ENCODE data around the gene KIF25. TPM values are rescaled to one million over a fixed set of nuclear protein-coding genes. Genes with fewer than 3 reads are reported as not detected.

The KIF25 gene
- total and polyA plus RNA-seq, 7 experiments from 2014 or later, result 0.86 TPM; not detected in 6

DNA sequence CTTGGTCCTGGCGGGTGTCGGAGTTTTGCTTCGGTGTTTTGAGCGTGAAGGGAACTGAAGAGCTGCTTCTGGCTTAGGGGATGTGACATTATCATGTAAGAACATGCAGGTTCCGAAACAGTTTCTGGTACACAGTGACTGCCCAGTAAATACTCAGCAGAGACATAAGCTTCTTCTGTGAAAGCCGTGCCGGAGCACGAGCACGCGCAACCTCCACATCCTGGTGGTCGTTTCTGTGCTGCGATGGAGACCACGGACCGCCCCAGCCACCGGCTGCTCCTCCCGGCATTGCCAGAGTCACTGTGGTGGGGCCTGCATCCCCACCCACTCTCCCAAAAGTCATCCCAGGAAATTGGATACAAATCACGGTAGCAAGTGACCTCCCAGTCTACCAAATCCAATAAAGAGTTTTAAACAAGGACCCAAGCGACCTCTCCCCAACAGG, 18.7 kb downstream of the KIF25 start:
- Histone ChIP-seq H3K9me3 (ENCODE audit: control insufficient read depth in 2 of 3, low read length in 3 of 3) (peaks cover 0 to 18% (median 5%) of the 10 kb centered on the region in 3 experiments), H3K27ac (ENCODE audit: low read depth, low read length) (no peak overlapping the region), H3K4me1 (ENCODE audit: control insufficient read depth in 2 of 2, insufficient read depth in 2 of 2, low read length in 2 of 2) (no peaks in the 10 kb centered on the region), H3K36me3 (ENCODE audit: control insufficient read depth in 2 of 3, insufficient read depth in 3 of 3, low read length in 3 of 3) (no peaks in the 10 kb centered on the region), H3K4me3 (ENCODE audit: low read length) (no peak overlapping the region), H3K27me3 (ENCODE audit: control insufficient read depth in 2 of 2, insufficient read depth in 2 of 2, low read length in 2 of 2) (no peaks in the 10 kb centered on the region)
- H3K4me1 Mint-ChIP-seq, result no peaks in the 10 kb centered on the region
- H3K9me3 Mint-ChIP-seq, result peaks cover 0 to 53% (median 15%) of the 10 kb centered on the region in 11 donors
- DNase-seq, result no peak
- H3K27ac Mint-ChIP-seq, result no peak overlapping the region
- H3K36me3 Mint-ChIP-seq, result peaks cover 0 to 9% (median 1%) of the 10 kb centered on the region in 5 donors
- POLR2A ChIA-PET, result no interaction called here
- peaks cover 2 to 40% (median 11%) of the 10 kb centered on the region in 5 donors for H3K27me3 Mint-ChIP-seq
- CTCF ChIA-PET, result no interaction called here
- H3K4me3 Mint-ChIP-seq, result no peak overlapping the region
- intact Hi-C loops (cut with micrococcal nuclease), result no loop called here
- ATAC-seq, result no peak

DNA sequence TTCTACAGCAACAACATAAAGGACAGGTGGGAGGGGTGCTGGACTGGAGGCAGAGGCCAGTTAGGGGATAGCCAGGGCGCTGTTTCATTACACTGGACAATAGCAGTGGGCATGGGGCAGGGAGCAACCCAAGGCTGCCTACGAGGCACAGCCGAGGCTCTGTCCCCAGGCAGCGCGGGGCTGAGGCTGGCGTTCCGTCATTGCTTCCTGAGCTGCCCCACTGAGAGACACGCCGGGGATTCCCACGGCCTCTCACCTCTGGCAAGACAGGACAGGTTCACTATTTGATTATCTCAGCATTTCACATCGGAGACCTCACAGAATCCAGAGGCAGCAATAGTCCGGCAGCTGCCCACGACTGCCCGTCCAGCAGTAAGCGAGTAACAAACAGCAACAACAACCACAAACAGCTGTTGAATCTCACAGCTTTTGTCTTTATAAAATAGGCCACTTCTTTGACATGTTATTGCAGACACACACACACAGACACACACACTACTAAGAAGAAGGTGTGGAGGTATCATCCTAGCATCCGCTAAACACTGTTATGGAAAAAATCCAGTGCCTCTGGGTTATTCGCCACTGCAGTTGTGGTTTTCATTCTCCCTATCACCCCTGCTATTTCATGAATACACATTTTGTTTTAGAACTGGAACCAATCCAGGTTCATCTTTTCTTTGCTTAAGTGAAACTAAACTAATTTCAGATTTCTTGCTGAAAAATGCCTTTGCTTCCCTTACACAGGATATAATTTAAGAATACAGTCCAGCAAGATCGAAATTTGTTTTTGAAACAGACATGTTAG, 19.5 kb downstream of the KIF25 start:
- no peak overlapping the region for H3K4me3 Mint-ChIP-seq

DNA sequence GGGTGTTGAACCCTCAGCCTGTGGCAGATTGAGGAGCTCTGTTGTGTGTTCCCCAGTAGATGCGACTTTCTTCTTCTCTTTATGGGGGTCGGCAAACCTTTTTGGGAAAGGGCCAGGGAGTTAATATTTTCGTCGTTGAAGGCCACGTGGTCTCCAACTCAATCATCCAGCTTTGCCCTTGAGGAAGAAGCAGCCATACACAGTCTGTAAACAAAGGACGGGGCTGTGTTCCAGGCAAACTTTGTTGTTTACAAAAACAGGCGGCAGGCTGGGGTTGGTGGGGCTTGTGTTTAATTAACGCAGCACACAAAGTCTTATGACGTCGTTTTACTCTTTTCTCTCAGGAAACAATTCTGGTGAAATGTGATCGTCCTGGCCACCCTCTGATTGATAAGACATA, 20.2 kb downstream of the KIF25 start:
- ChIA-PET POLR2A (no interaction called here), CTCF (no interaction called here)
- no peak overlapping the region for H3K27ac Mint-ChIP-seq
- no peak overlapping the region for H3K4me3 ChIP-seq (ENCODE audit: low read length)
- H3K27me3 Mint-ChIP-seq, result peaks cover 5 to 40% (median 11%) of the 10 kb centered on the region in 5 donors
- DNase-seq, result no peak
- no peak overlapping the region for H3K27ac ChIP-seq (ENCODE audit: low read depth, low read length)
- H3K36me3 ChIP-seq (ENCODE audit: control insufficient read depth in 2 of 3, insufficient read depth in 3 of 3, low read length in 3 of 3), result no peaks in the 10 kb centered on the region
- no peaks in the 10 kb centered on the region for H3K4me1 ChIP-seq (ENCODE audit: control insufficient read depth in 2 of 2, insufficient read depth in 2 of 2, low read length in 2 of 2)
- intact Hi-C loops (cut with micrococcal nuclease), result no loop called here
- H3K27me3 ChIP-seq (ENCODE audit: control insufficient read depth in 2 of 2, insufficient read depth in 2 of 2, low read length in 2 of 2), result no peaks in the 10 kb centered on the region
- H3K4me1 Mint-ChIP-seq, result no peaks in the 10 kb centered on the region
- peaks cover 0 to 9% (median 0%) of the 10 kb centered on the region in 5 donors for H3K36me3 Mint-ChIP-seq
- peaks cover 0 to 5% (median 0%) of the 10 kb centered on the region in 3 experiments for H3K9me3 ChIP-seq (ENCODE audit: control insufficient read depth in 2 of 3, low read length in 3 of 3)
- peaks cover 0 to 39% (median 7%) of the 10 kb centered on the region in 11 donors for H3K9me3 Mint-ChIP-seq
- no peak overlapping the region for H3K4me3 Mint-ChIP-seq
- no peak for ATAC-seq

More for the DNA sequence above, 19.5 kb downstream of the KIF25 start:
- H3K36me3 ChIP-seq (ENCODE audit: control insufficient read depth in 2 of 3, insufficient read depth in 3 of 3, low read length in 3 of 3), result no peaks in the 10 kb centered on the region
- peaks cover 2 to 40% (median 11%) of the 10 kb centered on the region in 5 donors for H3K27me3 Mint-ChIP-seq
- H3K4me3 ChIP-seq (ENCODE audit: low read length), result no peak overlapping the region
- POLR2A ChIA-PET, result no interaction called here
- DNase-seq, result no peak
- H3K9me3 ChIP-seq (ENCODE audit: control insufficient read depth in 2 of 3, low read length in 3 of 3), result peaks cover 0 to 12% (median 5%) of the 10 kb centered on the region in 3 experiments
- ATAC-seq, result no peak
- peaks cover 0 to 46% (median 9%) of the 10 kb centered on the region in 11 donors for H3K9me3 Mint-ChIP-seq
- intact Hi-C loops (cut with micrococcal nuclease), result no loop called here
- H3K4me1 ChIP-seq (ENCODE audit: control insufficient read depth in 2 of 2, insufficient read depth in 2 of 2, low read length in 2 of 2), result no peaks in the 10 kb centered on the region
- H3K27ac Mint-ChIP-seq, result no peak overlapping the region
- H3K27ac ChIP-seq (ENCODE audit: low read depth, low read length), result no peak overlapping the region
- H3K36me3 Mint-ChIP-seq, result peaks cover 0 to 9% (median 1%) of the 10 kb centered on the region in 5 donors
- no peaks in the 10 kb centered on the region for H3K27me3 ChIP-seq (ENCODE audit: control insufficient read depth in 2 of 2, insufficient read depth in 2 of 2, low read length in 2 of 2)
- no peaks in the 10 kb centered on the region for H3K4me1 Mint-ChIP-seq
- CTCF ChIA-PET, result no interaction called here

DNA sequence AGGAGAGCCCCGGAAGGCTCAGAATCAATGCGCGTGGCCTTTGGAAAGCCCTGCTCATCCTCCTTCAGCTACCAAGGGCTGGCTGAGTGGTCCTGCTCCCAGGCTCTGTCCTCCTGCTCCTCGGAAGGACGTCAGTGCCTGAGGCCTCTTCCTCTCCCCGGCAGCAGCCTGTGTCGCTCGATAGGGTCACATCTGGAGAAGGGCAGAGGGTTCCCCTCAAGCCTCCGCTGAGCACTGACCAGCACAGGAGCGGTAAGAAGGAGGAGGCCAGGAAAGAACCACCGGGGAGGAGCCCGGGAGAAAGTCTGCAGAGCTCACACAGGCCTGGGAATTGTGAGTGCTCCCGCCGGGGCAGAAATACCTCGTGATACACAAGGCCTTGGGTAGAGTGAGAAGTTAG, 21.2 kb downstream of the KIF25 start:
- Histone ChIP-seq H3K27me3 (ENCODE audit: control insufficient read depth in 2 of 2, insufficient read depth in 2 of 2, low read length in 2 of 2) (no peaks in the 10 kb centered on the region), H3K4me3 (ENCODE audit: low read length) (no peak overlapping the region), H3K4me1 (ENCODE audit: control insufficient read depth in 2 of 2, insufficient read depth in 2 of 2, low read length in 2 of 2) (no peaks in the 10 kb centered on the region), H3K9me3 (ENCODE audit: control insufficient read depth in 2 of 3, low read length in 3 of 3) (no peaks in the 10 kb centered on the region), H3K27ac (ENCODE audit: low read depth, low read length) (no peak overlapping the region), H3K36me3 (ENCODE audit: control insufficient read depth in 2 of 3, insufficient read depth in 3 of 3, low read length in 3 of 3) (no peaks in the 10 kb centered on the region)
- Mint-ChIP-seq H3K27ac (no peak overlapping the region), H3K27me3 (peaks cover 5 to 37% (median 11%) of the 10 kb centered on the region in 5 donors), H3K4me3 (no peak overlapping the region), H3K9me3 (peaks cover 0 to 33% (median 7%) of the 10 kb centered on the region in 11 donors), H3K36me3 (peaks cover 0 to 9% (median 0%) of the 10 kb centered on the region in 5 donors), H3K4me1 (no peaks in the 10 kb centered on the region)
- ATAC-seq, result no peak
- intact Hi-C loops (cut with micrococcal nuclease), result no loop called here
- DNase-seq, result no peak
- CTCF ChIA-PET, result no interaction called here
- POLR2A ChIA-PET, result no interaction called here

DNA sequence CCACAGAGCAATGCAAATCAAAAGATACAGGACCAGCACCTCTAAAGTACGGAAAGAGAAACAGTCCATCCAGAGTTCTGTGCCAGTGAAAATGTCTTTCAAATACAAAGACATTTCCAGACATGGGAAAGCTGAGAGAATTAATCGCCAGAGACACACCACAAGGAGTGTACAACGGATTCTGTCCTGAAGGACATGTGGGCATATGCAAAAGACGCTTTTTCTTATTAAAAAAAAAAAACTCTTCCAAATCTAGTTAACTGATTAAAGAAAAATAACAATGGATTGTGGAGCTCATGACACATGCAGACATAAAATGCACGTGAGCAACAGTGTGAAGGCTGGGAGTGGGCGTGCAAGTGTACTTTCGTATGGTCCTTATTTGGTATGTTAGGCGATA, 22.8 kb downstream of the KIF25 start:
- H3K9me3 Mint-ChIP-seq, result peaks cover 0 to 17% (median 6%) of the 10 kb centered on the region in 11 donors
- Histone ChIP-seq H3K4me3 (ENCODE audit: low read length) (no peak overlapping the region), H3K9me3 (ENCODE audit: control insufficient read depth in 2 of 3, low read length in 3 of 3) (no peaks in the 10 kb centered on the region), H3K36me3 (ENCODE audit: control insufficient read depth in 2 of 3, insufficient read depth in 3 of 3, low read length in 3 of 3) (no peaks in the 10 kb centered on the region), H3K27ac (ENCODE audit: low read depth, low read length) (no peak overlapping the region), H3K27me3 (ENCODE audit: control insufficient read depth in 2 of 2, insufficient read depth in 2 of 2, low read length in 2 of 2) (no peaks in the 10 kb centered on the region), H3K4me1 (ENCODE audit: control insufficient read depth in 2 of 2, insufficient read depth in 2 of 2, low read length in 2 of 2) (no peaks in the 10 kb centered on the region)
- H3K27me3 Mint-ChIP-seq, result peaks cover 5 to 42% (median 16%) of the 10 kb centered on the region in 5 donors
- H3K36me3 Mint-ChIP-seq, result peaks cover 0 to 9% (median 0%) of the 10 kb centered on the region in 5 donors
- ATAC-seq, result no peak
- intact Hi-C loops (cut with micrococcal nuclease), result no loop called here
- ChIA-PET POLR2A (no interaction called here), CTCF (no interaction called here)
- H3K4me3 Mint-ChIP-seq, result no peak overlapping the region
- no peak overlapping the region for H3K27ac Mint-ChIP-seq
- DNase-seq, result no peak
- H3K4me1 Mint-ChIP-seq, result no peaks in the 10 kb centered on the region

DNA sequence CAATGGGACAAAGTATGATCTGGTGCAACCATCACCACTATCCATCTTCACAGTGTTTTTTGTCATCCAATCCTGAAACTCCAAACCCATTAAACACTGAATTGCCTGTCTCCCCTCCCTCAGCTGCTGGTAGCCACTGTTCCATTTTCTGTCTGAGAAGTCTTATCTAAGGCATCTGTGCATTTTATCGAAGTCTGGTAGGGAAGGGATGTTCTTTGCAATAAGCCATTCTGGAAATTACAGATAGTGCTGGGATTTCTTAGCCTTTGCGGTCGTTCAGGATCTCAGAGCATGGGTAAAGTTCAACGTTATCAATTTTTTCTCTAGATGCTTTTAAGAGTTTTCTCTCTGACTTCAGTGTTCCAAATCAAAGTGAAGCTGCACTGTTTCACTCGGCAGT, 24.1 kb downstream of the KIF25 start:
- Mint-ChIP-seq H3K27me3 (peaks cover 5 to 42% (median 18%) of the 10 kb centered on the region in 5 donors), H3K9me3 (peaks cover 0 to 8% (median 2%) of the 10 kb centered on the region in 11 donors)
- no peaks in the 10 kb centered on the region for H3K36me3 ChIP-seq (ENCODE audit: control insufficient read depth in 2 of 3, insufficient read depth in 3 of 3, low read length in 3 of 3)

More for the DNA sequence above, 24.1 kb downstream of the KIF25 start:
- CTCF ChIA-PET, result no interaction called here
- no peaks in the 10 kb centered on the region for H3K4me1 Mint-ChIP-seq
- Histone ChIP-seq H3K4me3 (ENCODE audit: low read length) (no peak overlapping the region), H3K27me3 (ENCODE audit: control insufficient read depth in 2 of 2, insufficient read depth in 2 of 2, low read length in 2 of 2) (no peaks in the 10 kb centered on the region), H3K9me3 (ENCODE audit: control insufficient read depth in 2 of 3, low read length in 3 of 3) (no peaks in the 10 kb centered on the region), H3K4me1 (ENCODE audit: control insufficient read depth in 2 of 2, insufficient read depth in 2 of 2, low read length in 2 of 2) (no peaks in the 10 kb centered on the region), H3K27ac (ENCODE audit: low read depth, low read length) (no peak overlapping the region)
- H3K4me3 Mint-ChIP-seq, result no peak overlapping the region
- POLR2A ChIA-PET, result no interaction called here
- H3K27ac Mint-ChIP-seq, result no peak overlapping the region
- ATAC-seq (no peak), DNase-seq (no peak)
- intact Hi-C loops (cut with micrococcal nuclease), result no loop called here
- H3K36me3 Mint-ChIP-seq, result peaks cover 0 to 9% (median 0%) of the 10 kb centered on the region in 5 donors

Measured in naive thymus-derived CD4-positive, alpha-beta T cell (primary cell).